ENCODE data around the gene RARA.
"Not testable (repeated sequence)": the region's sequence is repeated elsewhere in the genome, so short reads cannot be mapped to it uniquely, and the experiment has no call there.

DNA sequence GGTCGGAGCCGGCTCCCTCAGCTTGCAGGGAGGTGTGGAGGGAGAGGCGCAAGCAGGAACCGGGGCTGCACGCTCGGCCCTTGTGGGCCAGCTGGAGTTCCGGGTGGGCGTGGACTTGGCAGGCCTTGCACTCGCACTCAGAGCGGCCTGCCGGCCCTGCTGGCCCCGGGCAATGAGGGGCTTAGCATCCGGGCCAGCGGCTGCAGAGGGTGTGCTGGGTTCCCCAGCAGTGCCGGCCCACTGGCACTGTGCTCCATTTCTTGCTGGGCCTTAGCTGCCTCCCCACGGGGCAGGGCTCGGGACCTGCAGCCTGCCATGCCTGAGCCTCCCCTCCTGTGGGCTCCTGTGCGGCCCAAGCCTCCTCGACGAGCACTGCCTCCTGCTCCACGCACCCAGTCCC, 66.8 kb downstream of the RARA start:
- TF ChIP-seq, protein P1, sequence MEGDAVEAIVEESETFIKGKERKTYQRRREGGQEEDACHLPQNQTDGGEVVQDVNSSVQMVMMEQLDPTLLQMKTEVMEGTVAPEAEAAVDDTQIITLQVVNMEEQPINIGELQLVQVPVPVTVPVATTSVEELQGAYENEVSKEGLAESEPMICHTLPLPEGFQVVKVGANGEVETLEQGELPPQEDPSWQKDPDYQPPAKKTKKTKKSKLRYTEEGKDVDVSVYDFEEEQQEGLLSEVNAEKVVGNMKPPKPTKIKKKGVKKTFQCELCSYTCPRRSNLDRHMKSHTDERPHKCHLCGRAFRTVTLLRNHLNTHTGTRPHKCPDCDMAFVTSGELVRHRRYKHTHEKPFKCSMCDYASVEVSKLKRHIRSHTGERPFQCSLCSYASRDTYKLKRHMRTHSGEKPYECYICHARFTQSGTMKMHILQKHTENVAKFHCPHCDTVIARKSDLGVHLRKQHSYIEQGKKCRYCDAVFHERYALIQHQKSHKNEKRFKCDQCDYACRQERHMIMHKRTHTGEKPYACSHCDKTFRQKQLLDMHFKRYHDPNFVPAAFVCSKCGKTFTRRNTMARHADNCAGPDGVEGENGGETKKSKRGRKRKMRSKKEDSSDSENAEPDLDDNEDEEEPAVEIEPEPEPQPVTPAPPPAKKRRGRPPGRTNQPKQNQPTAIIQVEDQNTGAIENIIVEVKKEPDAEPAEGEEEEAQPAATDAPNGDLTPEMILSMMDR (IDR thresholded peaks at IDR 0.05): not testable (repeated sequence)
- not testable (repeated sequence) for TF ChIP-seq POLR2A, POLR2AphosphoS5, EP300 (IDR thresholded peaks at IDR 0.05)

Measured in gastroesophageal sphincter (tissue), 3 donors.